Tracheal epithelial cell (primary cell): ENCODE measurements around the gene SLC5A5. TPM values are rescaled to one million over a fixed set of nuclear protein-coding genes. Genes with fewer than 3 reads are reported as not detected.

Experiments used
- total RNA-seq: library from RNA; depleted of rRNA; stranded (reverse); fragments of >200 nt; gene quantifications from 2 replicates; pipeline ENCODE4 v1.2.1, GENCODE V29; 2014

The SLC5A5 gene
- 0.21 and 0.24 TPM in 2 replicates for total RNA-seq

GRCh38 chr19:17871878-17872250, at the start of gene SLC5A5:
Gene SLC5A5, plus strand, starts transcription at chr19:17871945. Its CDS starts 375 bp downstream, at chr19:17872320.

GRCh38 chr19:17847538-17848366, 24.0 kb upstream of the SLC5A5 start, which contains the start of gene JAK3:
Gene JAK3, minus strand, starts transcription at chr19:17847982. Its CDS starts 3,565 bp downstream, at chr19:17844417.

GRCh38 chr19:17859533-17860330, 12.0 kb upstream of the SLC5A5 start, which contains the start of gene RPL18A:
Gene RPL18A, plus strand, starts transcription at chr19:17859910. Its CDS starts 47 bp downstream, at chr19:17859957.

GRCh38 chr19:17932485-17933338, 61.0 kb downstream of the SLC5A5 start, which contains the start of gene CCDC124:
Gene CCDC124, plus strand, starts transcription at chr19:17933015. Its CDS starts 3,406 bp downstream, at chr19:17936421.

Other genes starting within 250 kb of the SLC5A5 start
- gene UNC13A, start 183.6 kb upstream of the SLC5A5 start, total RNA-seq, result under 0.01 TPM in 1 of 2 replicates, not detected in the other
- 9.2 and 14.7 TPM in 2 replicates for gene MAP1S, start 152.5 kb upstream of the SLC5A5 start, total RNA-seq
- 1.4 and 4.7 TPM in 2 replicates for gene FCHO1, start 120.5 kb upstream of the SLC5A5 start, total RNA-seq
- gene B3GNT3, start 76.8 kb upstream of the SLC5A5 start, total RNA-seq, result 4.8 and 12.1 TPM in 2 replicates
- gene INSL3, start 50.4 kb upstream of the SLC5A5 start, total RNA-seq, result not detected in 2 replicates
- 0.43 and 1.4 TPM in 2 replicates for gene JAK3, start 24.0 kb upstream of the SLC5A5 start, total RNA-seq
- gene RPL18A, start 12.0 kb upstream of the SLC5A5 start, total RNA-seq, result 1,385 and 2,595 TPM in 2 replicates
- gene CCDC124, start 61.1 kb downstream of the SLC5A5 start, total RNA-seq, result 19.6 and 25.5 TPM in 2 replicates
- gene KCNN1, start 95.2 kb downstream of the SLC5A5 start, total RNA-seq, result not detected in 2 replicates
- 6.6 and 12.8 TPM in 2 replicates for gene ARRDC2, start 136.2 kb downstream of the SLC5A5 start, total RNA-seq
- under 0.01 TPM in 1 of 2 replicates, not detected in the other for gene IL12RB1, start 215.0 kb downstream of the SLC5A5 start, total RNA-seq
- 1.1 and 1.2 TPM in 2 replicates for gene MAST3, start 225.8 kb downstream of the SLC5A5 start, total RNA-seq